Caco-2 (cell line): ENCODE results near the gene TATDN2. TPM values are rescaled to one million over a fixed set of nuclear protein-coding genes. Genes with fewer than 3 reads are reported as not detected.

Source experiments
- BruUV-seq: library from RNA; stranded (reverse); fragments of 400-500 nt; replicated peaks from 2 replicates; lab custom pipeline; 2021; lab: Mats Ljungman, UMichigan
- CTCF ChIA-PET: fragments of 300-600 bp; sonication (Branson Sonifier 250); formaldehyde crosslinking; loops from one replicate; lab custom pipeline; 2022; ENCODE audit warnings: antibody characterized with exemption; lab: Charles Lee
- POLR2A ChIA-PET: fragments of 300-600 bp; sonication (Branson Sonifier 250); formaldehyde crosslinking; loops from one replicate; lab custom pipeline; 2022; ENCODE audit warnings: antibody characterized with exemption; lab: Charles Lee
- DNase-seq, 2 experiments: peaks; one replicate each; pipeline versions ENCODE4 v3.0.0 to v3.0.0-alpha.2; 2020 to 2022
- H3K27me3 ChIP-seq: replicated peaks from 2 replicates; pipeline ENCODE4 v1.6.0; 2011; ENCODE audit warnings: low read length; ENCODE audit not compliant: control insufficient read depth, insufficient read depth
- H3K36me3 ChIP-seq: 2 replicates; pipeline ENCODE4 v1.5.1; 2011; ENCODE audit warnings: low read length; ENCODE audit not compliant: control insufficient read depth, insufficient read depth
- H3K4me1 ChIP-seq: fragments of 250-450 bp; sonication (Bioruptor Pico); 2 replicates; pipeline ENCODE4 v1.5.1; 2020; ENCODE audit warnings: mild to moderate bottlenecking
- H3K4me3 ChIP-seq: 2 replicates; pipeline ENCODE4 v1.5.1; 2011; ENCODE audit warnings: low read depth, mild to moderate bottlenecking, control low read depth, low read length
- H3K9me3 ChIP-seq: fragments of 250-450 bp; sonication (Bioruptor Pico); 2 replicates; pipeline ENCODE4 v1.5.1; 2020; ENCODE audit warnings: mild to moderate bottlenecking, moderate library complexity
- H3K27ac Mint-ChIP-seq: one replicate; pipeline ENCODE4 v1.8.0; 2022; ENCODE audit warnings: mixed read lengths; ENCODE audit not compliant: unreplicated experiment
- H3K27me3 Mint-ChIP-seq: one replicate; pipeline ENCODE4 v1.8.0; 2022; ENCODE audit warnings: mixed read lengths; ENCODE audit not compliant: insufficient read depth, unreplicated experiment
- H3K36me3 Mint-ChIP-seq: one replicate; pipeline ENCODE4 v1.8.0; 2022; ENCODE audit warnings: mild to moderate bottlenecking, mixed read lengths; ENCODE audit not compliant: insufficient read depth, unreplicated experiment
- H3K4me1 Mint-ChIP-seq: one replicate; pipeline ENCODE4 v1.8.0; 2022; ENCODE audit warnings: low read depth, mixed read lengths; ENCODE audit not compliant: unreplicated experiment
- H3K4me3 Mint-ChIP-seq: one replicate; pipeline ENCODE4 v1.8.0; 2022; ENCODE audit warnings: mild to moderate bottlenecking, moderate library complexity, mixed read lengths; ENCODE audit not compliant: unreplicated experiment
- H3K9me3 Mint-ChIP-seq: one replicate; pipeline ENCODE4 v1.8.0; 2022; ENCODE audit warnings: mixed read lengths; ENCODE audit not compliant: unreplicated experiment
- intact Hi-C: fragments of 100-400 bp; cut with micrococcal nuclease; formaldehyde crosslinking; loops from one replicate; pipeline ENCODE4 v1.10.0; 2022; ENCODE audit not compliant: unreplicated experiment
- microRNA-seq: library from miRNA; unstranded; fragments of <30 nt; microRNA quantifications from one replicate; pipeline ENCODE4 v1.2.0, GENCODE V29; 2022
- total RNA-seq: library from RNA; stranded (reverse); gene quantifications from 2 replicates; pipeline ENCODE4 v1.2.3, GENCODE V29; 2022
- TF ChIP-seq, protein P1 (sequence below), 2 experiments: fragments of 200-600 bp in 1 of 2; IDR thresholded peaks; 1 replicate in 1 of 2; 2 replicates in 1 of 2; pipeline versions ENCODE4 v1.5.1 to v1.8.0; 2011 to 2022; ENCODE audit warnings: antibody characterized with exemption in 1 of 2, control low read depth in 1 of 2, inconsistent platforms in 1 of 2, low read depth in 1 of 2, low read length in 1 of 2, mild to moderate bottlenecking in 1 of 2, moderate library complexity in 1 of 2; ENCODE audit not compliant: insufficient read depth in 1 of 2, severe bottlenecking in 1 of 2, unreplicated experiment in 1 of 2

Gene TATDN2
- total RNA-seq, 1 experiment from 2014 or later = 32.1 TPM

DNA sequence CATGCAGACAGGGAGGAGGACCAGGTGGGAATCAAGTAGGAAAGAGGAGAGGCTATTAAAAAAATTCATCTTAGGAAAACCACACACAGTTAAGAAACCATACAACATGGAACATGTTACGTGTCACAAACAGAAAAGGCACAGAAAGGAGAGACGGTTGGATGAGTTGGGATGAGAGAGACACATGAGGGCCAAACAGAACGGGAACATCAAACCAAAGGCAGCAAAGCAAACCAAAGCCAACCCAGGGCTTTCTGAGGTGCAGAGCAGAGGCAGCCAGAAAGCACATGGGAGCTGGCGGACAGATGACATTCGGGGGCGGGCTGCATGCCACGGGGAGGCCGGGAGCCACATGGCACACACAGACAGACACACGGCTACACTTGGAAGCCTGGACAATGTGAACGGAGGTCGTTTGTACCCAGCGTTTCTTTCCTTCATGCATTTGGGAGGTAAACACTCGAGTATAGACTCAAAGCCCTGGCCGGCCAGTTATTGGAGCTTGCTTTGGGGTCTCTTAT, 81.3 kb downstream of the TATDN2 start:
- DNase-seq = no peak
- no peak overlapping the region for H3K27ac Mint-ChIP-seq
- H3K36me3 ChIP-seq = no peaks in the 10 kb centered on the region
- H3K9me3 ChIP-seq = no peaks in the 10 kb centered on the region
- no peaks in the 10 kb centered on the region for H3K9me3 Mint-ChIP-seq
- H3K4me3 ChIP-seq = no peak overlapping the region
- TF ChIP-seq, protein P1, sequence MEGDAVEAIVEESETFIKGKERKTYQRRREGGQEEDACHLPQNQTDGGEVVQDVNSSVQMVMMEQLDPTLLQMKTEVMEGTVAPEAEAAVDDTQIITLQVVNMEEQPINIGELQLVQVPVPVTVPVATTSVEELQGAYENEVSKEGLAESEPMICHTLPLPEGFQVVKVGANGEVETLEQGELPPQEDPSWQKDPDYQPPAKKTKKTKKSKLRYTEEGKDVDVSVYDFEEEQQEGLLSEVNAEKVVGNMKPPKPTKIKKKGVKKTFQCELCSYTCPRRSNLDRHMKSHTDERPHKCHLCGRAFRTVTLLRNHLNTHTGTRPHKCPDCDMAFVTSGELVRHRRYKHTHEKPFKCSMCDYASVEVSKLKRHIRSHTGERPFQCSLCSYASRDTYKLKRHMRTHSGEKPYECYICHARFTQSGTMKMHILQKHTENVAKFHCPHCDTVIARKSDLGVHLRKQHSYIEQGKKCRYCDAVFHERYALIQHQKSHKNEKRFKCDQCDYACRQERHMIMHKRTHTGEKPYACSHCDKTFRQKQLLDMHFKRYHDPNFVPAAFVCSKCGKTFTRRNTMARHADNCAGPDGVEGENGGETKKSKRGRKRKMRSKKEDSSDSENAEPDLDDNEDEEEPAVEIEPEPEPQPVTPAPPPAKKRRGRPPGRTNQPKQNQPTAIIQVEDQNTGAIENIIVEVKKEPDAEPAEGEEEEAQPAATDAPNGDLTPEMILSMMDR (IDR thresholded peaks at IDR 0.05; ENCODE audit: insufficient read depth in 1 of 2, low read depth in 1 of 2, low read length in 1 of 2, severe bottlenecking in 1 of 2, unreplicated experiment in 1 of 2) = no peak
- no TSS peak for BruUV-seq
- POLR2A ChIA-PET = no interaction called here
- peaks cover 30% of the 10 kb centered on the region for H3K27me3 Mint-ChIP-seq
- intact Hi-C loops = no loop called here
- no peaks in the 10 kb centered on the region; the same call in none of the 2 replicates for H3K27me3 ChIP-seq
- H3K4me1 Mint-ChIP-seq = no peaks in the 10 kb centered on the region
- H3K4me3 Mint-ChIP-seq = no peak overlapping the region
- CTCF ChIA-PET = no interaction called here
- H3K4me1 ChIP-seq = no peaks in the 10 kb centered on the region
- no peaks in the 10 kb centered on the region for H3K36me3 Mint-ChIP-seq

GRCh38 chr3:10330319-10330718, 82.1 kb downstream of the TATDN2 start:
- no TSS peak for BruUV-seq
- Mint-ChIP-seq H3K27me3 (peaks cover 29% of the 10 kb centered on the region), H3K4me1 (no peaks in the 10 kb centered on the region), H3K27ac (no peak overlapping the region), H3K36me3 (no peaks in the 10 kb centered on the region), H3K4me3 (no peak overlapping the region), H3K9me3 (no peaks in the 10 kb centered on the region)
- DNase-seq = no peak
- no peak overlapping the region for H3K4me3 ChIP-seq
- CTCF ChIA-PET = interaction anchor here (1.0 kb wide), 1 partner anchor 8 kb away, joined by 5 read pairs; no protein-coding TSS in a partner anchor
- intact Hi-C loops = no loop called here
- H3K4me1 ChIP-seq = no peaks in the 10 kb centered on the region
- no peaks in the 10 kb centered on the region for H3K36me3 ChIP-seq
- H3K9me3 ChIP-seq = no peaks in the 10 kb centered on the region
- POLR2A ChIA-PET = no interaction called here
- TF ChIP-seq, protein P1 (IDR thresholded peaks at IDR 0.05; ENCODE audit: insufficient read depth in 1 of 2, low read depth in 1 of 2, low read length in 1 of 2, severe bottlenecking in 1 of 2, unreplicated experiment in 1 of 2) = no peak
- no peaks in the 10 kb centered on the region; the same call in none of the 2 replicates for H3K27me3 ChIP-seq

Small RNAs within 50 kb of the gene (microRNA-seq; reads per million reads assigned to microRNA genes)
- gene MIR378B = not detected

Other genes starting within 250 kb of the TATDN2 start
- gene FANCD2, start 222.0 kb upstream of the TATDN2 start, total RNA-seq = 35.6 and 36.5 TPM in 2 replicates
- not detected in 2 replicates for gene FANCD2OS, start 140.2 kb upstream of the TATDN2 start, total RNA-seq
- 94.9 and 115 TPM in 2 replicates for gene BRK1, start 132.8 kb upstream of the TATDN2 start, total RNA-seq
- 80.7 and 84.1 TPM in 2 replicates for gene VHL, start 106.7 kb upstream of the TATDN2 start, total RNA-seq
- 3.8 and 4.2 TPM in 2 replicates for gene IRAK2, start 83.5 kb upstream of the TATDN2 start, total RNA-seq
- not detected in 2 replicates for gene GHRL, start 44.5 kb downstream of the TATDN2 start, total RNA-seq
- gene SEC13, start 72.7 kb downstream of the TATDN2 start, total RNA-seq = 135 and 141 TPM in 2 replicates